Measurements from ENCODE around the gene DYSF.
A peak's percentile ranks its signal among the peaks of the same experiment; 100 is the strongest.

The DYSF gene

DNA sequence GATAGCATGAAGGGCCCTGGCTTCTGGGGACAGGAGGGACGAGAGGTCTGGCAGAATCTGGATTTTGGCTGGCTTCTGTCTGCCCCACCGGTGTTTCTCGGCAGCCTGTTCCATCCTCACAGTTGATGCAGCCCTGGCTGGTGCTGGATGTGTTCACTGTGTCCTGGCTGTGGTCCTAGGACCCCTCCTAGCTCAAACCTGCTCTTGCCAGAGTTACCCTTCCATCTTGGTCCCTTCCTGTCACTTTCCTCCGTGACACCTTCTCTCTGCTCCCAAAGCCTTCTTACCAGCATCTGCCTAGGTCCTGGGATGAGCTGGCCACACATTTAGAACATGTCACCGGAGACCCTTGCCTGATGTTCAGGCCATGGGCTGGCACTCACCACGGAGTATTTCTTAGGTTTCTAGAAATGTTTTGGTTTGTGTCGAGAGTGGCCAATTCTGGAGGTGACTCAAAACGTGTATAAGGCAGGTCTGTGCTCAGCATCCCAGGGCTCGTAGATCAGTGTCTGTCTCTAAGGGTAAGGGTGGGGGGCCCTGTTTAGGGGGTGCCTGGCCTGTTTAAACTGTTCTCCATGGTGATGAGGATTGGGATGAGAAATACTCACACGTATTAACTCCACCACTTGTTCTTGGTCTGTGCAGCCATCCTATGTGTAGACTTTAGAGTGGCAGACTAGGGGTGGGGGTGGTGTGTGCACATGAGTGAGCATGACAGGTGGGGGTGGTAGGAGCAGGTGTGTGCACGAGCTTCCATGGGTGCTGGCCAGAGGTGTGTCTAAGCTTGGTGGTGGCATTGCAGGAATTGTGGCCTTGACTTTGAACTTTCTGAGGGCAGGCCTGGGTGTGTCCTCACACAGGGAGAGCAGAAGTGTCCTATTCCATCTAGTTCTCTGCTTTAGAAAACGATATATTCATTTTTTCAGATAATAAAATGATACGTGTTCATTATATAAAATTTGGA is 162.7 kb downstream of the DYSF start:
- no peak for DNase-seq (ENCODE audit: low read depth)

DNA sequence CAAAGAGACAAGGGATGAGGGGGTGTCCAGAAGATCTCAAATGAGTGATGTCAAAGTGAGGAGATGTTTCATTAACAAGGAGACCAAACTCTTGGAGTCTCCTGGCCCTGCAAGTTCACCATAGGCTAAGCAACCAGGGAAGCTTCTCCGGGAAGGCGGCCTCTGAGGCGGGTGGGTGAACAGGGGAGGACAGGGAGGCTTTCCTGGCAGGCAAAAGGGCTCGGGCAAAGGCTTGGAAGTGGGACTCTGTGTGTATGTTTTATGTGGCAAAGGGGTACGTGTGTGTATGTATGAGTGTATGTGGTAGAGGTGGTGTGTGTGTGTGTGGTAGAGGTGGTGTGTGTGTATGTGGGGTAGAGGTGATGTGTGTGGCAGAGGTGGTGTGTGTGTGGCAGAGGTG is 163.9 kb downstream of the DYSF start:
- no peak for DNase-seq (ENCODE audit: low read depth)

DNA sequence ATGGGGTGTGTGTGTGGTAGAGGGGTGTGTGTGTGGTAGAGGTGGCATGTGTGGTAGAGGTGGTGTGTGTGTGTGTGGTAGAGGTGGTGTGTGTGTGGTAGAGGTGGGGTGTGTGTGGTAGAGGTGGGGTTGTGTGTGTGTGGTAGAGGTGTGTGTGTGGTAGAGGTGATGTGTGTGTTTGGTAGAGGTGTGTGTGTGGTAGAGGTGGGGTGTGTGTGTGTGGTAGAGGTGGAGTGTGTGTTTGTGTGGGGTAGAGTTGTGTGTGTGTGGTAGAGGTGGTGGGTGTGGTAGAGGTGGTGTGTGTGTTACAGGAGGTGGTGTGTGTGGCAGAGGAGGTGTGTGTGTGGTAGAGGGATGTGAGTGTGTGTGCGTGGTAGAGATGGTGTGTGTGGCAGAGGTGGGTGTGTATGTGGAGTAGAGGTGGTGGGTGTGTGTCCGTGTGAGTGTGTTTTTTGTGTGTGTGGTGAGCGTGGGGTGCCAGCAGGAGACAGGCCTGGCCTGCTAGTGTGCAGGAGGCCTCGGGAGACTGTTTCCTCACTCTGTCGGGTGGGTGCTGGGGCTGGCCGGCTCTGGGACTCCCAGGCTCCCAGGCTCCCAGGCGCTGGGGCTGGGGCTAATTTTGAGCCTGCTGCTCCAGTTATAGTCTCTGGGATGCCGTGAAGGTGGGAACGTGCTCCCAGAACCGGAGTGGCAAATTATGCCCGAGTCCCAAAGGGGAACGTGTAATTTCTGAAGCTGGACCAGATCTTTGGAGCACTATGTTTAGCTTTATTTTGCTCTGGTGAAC is 165.2 kb downstream of the DYSF start:
- peak; percentile 3 for DNase-seq (ENCODE audit: low read depth)

DNA sequence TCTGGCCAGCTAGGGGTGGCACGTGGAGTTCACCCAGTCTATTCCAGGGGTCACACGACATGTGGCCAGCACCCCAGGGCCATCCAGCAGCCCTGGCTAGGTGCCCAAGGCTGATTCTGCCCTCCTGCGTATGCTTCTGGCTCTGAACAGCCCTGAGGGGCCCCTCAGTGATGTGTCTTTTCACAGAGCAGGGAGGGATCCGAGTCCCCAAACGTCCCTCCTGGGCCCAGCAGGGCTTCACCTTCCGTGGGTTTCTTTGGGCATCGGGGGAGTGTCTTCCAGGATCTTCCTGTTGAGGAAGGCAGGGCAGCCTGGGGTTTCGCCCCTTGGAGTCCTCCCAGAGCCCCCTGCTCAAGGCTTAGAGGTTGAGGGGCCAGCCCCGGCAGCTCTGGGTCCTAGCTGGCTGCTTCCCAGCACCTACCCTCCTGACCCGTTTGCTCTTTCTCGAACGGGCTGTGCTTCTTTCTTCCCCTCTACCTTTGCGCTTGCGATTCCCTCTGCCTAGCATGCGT is 165.9 kb downstream of the DYSF start:
- no peak for DNase-seq (ENCODE audit: low read depth)

DNA sequence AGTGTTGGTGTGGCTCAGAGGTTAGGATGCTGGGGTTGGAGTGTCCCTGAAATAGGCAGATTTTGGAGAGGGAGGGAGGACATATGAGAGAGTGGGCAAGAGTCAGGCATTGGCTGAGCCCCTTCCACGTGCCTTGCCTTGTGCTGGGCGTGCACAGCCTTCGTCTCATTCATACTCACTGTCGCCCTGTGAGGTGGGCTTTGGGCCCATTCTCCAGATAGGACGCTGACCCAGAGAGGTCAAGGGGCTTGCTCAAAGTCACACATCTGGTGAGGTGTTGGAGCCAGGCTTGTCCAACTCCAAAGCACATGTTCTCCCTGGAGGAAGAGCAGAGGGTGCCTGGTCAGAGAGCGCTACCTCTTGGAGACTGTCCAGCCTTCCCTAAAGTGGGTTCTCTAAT is 166.8 kb downstream of the DYSF start:
- no peak for DNase-seq (ENCODE audit: low read depth)

DNA sequence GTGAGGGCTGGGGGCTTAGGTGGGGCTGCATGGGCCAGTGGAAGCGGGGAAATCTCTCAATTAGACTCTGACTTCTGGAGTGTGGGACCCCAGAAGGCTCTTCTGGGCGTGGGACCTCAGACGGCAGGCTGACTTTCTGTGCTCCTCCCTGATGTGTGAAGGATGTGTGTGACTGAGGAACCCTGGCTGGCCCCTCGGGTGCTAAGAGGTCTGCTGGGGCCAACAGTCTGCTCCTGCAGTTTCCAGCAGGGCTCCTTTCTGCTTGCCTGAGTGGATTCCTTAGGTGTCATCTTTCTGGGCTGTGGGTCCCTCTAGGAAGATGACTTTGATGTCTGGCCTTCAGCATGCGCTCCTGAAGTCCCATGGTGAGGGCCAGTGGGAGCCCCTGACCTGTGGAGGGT is 167.5 kb downstream of the DYSF start:
- no peak for DNase-seq (ENCODE audit: low read depth)

DNA sequence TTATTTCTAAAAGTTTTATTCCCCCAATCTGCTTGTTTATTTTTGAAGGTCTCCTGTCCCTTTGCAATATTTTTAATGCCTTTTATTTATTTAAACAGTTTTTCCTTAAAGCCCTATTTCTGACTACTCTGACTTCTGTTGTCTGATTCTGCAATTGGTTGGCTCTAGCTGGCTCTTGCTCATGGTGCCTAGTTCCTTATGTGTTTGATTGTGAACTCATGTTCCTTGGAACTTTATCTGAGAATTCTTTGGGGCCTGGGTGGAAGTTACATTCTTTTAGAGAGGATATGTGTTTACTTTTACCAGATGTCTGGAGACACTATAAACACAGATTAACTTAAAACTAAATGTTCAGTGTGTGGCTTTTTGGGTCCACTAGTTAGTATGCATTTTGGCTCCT is 175.9 kb downstream of the DYSF start:
- DNase-seq (ENCODE audit: low read depth) = no peak

DNA sequence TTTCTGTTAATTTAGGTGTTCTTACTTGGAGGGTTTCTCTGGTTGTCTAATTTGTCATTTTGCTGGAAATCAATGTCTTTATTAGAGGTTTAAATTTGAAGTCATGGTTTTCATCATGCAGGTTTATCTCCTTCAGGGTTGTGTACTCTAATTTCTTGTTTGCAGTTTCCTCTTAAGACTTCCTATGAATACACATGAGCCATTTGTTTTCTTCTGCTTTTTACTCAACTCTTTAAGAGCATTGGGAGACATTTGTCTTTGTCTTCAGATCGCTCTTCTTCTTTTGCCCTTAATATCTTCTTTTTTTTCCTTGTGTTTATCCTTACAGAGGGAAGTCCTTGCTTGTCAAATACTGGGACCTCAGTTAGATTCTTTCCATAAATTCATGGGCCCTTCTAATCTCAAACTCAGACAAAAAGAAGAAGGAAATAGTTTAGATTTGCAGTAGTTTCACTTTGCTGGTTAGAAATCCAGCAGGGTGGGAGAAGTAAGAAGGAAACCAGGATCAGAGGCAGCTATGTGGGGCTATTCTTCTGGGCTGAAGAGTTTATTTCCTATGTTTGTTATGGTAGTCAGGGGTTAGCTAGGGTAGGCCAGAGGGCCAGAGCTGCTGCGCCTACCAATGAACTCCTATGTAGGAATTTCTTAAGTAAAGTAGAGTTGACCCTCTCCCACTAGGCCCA is 176.6 kb downstream of the DYSF start:
- DNase-seq (ENCODE audit: low read depth) = no peak

DNA sequence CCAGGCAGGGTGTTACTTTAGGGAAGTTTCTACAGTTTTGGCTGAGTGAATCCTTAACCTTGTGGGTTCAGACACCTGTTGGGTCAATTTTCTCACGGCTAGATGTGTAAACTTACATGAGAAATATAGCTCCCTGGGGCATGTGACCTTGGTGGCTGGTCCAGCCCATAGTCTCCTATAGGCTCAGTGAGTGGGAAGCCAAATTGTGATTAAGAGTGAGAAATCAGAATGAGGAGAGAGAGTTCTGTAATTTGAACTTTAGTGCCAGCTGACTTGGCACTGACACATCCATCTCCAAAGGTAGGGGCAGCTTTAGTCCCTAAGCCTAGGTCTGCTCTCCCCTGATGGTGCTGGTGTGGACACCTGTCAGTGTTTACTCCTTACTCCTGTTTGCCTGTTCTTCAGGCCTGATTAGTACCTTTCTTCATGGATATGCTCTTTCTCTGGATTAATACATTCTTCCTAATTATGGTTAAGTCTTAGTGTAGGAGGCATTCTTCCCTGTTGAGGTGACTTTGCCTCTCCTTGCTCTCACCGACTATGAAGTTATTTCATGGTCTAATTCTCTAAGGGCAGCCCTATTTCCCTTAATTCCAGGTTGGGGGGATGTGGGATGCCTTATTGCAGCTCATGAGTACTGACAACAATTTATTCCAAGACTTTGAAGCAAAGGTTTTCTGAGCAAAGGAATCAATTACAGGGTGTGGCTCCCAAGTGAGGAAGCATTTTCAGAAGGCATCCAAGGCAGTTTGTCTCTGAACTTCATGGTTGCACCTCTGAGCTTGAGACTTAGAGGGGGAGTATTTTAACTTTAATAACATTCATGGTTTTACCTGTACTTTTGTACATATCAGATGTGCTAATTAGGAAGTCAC is 177.3 kb downstream of the DYSF start:
- DNase-seq (ENCODE audit: low read depth) = no peak

DNA sequence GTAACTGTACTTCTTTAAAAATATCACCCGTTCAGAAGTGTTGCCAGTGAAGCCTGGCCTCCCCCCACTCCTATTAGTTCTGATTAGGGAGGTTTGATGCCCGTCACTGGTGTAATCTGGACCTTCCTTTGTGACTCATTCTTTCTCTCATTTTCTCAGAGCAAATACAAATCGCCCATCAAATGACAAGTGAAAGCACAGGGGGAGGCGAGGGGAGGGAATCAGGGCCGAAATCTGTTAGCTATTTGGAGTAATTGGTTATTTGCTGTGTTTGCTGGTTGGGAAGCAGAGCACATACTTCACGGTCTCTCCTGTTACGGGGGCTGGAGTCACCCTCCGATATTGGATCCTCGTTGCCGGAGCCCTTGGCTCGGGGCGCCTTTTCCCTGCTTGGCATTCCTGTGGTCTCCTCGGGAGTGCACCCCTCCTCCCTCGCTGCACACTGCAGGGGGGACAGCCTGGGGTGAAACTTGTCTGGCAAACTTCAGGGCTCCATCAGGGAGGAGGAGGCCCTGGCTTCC is 178.1 kb downstream of the DYSF start:
- DNase-seq (ENCODE audit: low read depth) = no peak

DNA sequence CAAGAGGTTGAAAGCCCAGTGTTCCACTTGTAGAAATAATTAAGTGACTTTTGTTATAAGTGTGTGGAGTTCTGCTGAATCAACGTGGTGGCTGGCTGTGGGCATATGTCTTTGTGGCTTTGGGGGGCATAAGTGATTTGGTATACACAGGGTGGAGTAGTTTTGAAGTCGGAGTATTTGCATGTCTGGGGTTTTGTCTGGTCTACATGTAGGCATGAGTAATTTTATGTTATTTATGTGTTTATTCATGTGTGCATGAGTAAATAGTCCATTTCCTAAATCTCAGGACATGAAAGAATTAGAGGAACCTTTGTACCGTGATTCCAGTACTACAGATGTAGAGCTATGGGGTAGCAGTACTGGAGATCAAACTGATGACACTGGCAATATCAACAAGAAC is 179.7 kb downstream of the DYSF start:
- DNase-seq (ENCODE audit: low read depth) = no peak

DNA sequence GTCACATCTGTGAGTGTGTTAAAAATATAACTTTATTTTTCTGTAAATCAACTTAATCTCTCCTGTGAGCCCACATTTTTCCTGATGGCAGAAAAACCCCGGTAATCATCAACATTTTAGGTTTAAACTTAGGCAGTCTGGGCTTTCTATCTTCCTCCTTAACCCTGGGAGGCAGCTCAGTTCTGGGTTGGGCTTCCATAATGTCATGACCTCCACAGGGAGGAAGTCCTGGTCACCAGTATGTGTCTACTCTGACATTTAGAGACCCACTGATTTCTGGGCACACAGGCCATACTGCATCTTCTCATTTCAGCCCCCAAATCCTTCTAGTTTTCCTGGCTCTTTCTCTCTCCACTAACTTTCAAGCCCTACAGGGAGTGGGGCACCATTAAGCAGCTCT is 181.2 kb downstream of the DYSF start:
- no peak for DNase-seq (ENCODE audit: low read depth)

DNA sequence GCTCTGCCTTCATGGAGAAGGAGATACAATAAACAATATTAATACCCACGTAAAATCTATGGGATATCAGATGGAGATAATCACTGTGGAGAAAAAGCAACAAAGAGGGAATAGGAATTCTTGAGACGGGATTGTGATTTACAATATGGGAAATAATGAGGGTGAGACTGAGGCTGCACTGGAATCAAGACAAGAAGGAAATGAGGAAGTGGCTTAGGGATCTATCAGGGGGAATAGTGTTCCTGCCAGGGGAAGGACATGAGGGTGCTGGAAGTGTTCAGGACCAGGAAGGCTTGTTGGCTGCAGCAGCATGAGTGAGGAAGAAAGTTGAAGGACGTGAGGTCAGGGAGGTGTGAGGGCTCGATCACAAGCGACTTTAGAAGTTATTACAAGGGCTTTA is 182.4 kb downstream of the DYSF start:
- DNase-seq (ENCODE audit: low read depth) = no peak

DNA sequence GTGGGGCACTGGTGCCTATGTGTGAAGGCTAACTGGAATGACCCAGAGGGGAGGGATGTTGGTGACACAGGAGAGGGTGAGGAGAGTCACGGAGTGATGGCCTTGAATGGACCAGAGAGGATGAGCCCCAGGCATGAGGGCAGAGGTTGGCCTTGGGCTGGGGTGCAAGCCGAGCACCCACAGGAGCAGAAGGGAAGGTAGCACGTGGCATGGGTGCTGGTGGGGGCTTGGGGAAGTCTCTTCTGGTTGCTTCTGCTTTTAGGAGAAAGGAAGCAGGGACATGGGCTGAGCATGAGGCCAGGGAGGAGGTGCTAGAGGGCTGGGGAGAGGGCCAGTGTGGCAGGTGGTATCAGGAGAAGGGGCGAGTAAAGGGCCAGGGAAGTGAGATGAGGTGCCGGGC is 183.8 kb downstream of the DYSF start:
- DNase-seq (ENCODE audit: low read depth) = no peak

DNA sequence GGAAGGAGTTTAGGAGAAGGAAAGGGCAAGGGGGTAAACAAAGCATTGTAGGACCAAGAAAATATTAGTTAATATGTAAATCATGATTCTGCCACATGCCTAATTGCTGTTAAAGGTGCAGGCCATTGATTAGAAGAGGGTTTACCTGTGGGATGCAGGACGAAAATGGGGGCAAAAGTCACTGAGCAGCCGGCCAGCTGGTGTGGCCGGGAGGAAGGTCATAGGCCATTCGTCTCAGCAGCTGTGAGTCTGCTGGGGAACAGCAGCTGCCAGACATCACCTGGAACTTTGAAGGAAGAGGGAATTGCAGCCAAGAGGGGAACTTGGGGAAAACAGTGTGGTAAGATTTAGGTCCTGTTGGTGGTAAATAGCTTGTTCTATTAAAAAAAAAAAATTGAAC is 184.4 kb downstream of the DYSF start:
- DNase-seq (ENCODE audit: low read depth) = no peak

DNA sequence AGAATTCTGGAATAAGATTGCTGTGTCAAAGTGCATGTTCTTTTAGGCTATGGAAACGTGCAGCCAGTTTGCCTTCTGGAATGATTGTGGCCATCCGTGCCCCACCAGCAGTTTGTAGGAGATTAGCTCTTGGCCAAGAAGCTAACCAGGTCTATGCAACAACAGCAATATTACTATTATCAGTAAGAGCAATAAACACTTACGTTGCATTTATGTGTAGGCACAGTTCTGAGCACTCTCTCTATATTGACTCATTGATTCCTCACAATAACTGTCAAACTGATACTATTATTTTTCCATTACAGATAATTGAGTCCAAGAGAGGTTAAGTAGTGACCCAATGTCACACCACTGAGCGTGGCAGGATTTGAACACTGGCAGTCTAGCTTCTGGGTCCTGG is 186.4 kb downstream of the DYSF start:
- no peak for DNase-seq (ENCODE audit: low read depth)

DNA sequence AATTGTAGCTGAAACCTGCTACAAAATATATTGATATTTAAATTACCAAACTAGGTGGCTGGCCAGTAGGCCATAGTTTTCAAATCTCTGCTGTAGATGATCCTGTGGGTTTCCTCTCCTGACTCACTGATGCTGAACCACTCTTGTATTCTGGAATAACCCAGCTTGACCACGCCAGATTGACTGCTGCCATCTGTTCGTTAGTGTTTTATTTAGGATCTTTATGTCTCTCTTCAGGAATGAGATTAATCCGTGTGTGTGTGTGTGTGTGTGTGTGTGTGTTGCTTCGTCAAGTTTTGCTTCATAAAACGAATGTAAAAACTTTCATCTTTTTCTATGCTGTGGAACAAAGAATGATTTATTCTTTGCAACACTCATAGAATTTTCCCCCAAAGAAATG is 187.1 kb downstream of the DYSF start:
- DNase-seq (ENCODE audit: low read depth) = no peak

DNA sequence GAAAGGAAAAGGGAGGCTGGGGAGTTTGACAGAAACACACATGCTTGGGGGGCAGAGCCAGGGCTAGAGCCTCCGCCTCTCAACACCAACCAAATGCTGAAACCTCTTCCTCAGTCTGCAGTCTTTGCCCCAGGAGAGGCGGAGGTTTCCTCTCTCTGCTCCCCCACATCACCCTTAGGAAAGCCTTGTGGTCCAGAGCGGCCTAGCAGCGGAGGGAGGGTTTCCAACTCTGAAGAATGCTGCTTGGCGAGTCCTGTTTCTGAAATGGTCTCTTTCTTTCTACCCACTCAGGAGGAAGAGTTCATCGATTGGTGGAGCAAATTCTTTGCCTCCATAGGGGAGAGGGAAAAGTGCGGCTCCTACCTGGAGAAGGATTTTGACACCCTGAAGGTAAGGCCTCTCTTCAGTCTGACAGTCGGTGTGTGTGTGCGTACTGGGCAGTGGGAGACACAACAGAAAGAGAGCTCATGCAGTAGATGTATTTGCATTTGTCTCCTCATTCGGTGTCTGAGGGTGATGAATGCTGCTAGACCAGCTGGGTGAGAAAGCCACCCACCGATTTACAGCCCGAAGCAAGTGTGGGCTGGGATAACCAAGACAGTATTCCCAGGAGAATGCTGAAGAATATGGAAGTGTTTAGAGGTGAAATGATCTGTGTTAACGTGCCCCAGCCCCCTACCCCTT is 190.5 kb downstream of the DYSF start:
- no peak for DNase-seq (ENCODE audit: low read depth)

DNA sequence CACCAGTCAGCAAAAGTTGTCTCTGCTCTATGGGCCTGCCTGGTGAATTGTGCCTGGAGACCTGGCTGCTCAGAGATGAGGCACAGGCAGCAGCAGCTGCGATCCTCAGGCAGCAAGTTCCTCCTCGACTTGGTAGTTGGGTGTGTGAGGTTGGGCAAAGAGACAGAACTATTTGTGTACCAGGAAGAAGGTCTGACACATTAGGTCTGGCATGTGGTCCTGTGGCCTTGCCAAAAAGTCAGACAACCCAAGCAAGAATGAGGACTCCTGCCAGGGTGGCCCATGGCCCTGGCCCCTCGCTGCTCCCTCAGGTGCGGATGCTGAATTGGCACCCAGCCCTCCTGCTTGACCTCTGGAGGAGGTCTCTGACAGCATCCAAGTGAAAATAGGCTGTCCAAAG is 192.7 kb downstream of the DYSF start:
- DNase-seq (ENCODE audit: low read depth) = no peak

DNA sequence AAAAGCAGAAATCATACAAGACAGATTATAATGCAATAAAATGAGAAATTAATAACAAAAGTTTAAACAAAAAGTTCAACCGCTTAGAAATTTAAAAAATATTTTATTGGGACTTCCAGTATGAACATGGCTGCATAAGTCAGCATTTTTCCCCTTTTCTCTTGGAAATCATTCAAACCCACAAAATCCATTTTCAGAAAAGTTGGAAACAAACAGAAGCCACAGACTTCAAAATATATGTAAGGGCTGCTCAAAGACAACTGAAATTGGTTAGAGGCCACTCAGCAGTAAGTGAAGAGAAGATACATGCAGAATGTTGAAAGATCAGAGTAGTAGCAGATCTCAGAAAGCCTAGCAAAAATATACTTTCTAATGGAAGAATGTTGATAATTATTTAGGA is 194.0 kb downstream of the DYSF start:
- no peak for DNase-seq (ENCODE audit: low read depth)

DNA sequence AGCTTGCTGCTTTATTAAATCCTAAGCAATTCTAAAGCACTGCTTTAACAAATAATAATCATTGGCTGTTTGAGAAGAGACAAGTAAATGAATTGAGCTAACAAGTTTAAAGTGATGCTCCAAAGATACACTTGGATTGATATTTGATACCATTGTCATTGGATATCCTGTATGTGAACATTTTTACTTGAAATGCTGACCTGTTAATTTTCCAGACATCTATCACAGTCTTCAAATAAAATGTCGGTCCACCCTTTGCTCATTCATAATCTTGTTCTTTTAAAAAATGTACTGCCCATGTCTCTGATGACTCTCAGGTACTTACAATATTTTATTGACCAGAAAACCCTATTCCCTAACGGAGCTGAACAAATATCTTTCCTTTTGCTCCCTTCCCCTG is 202.1 kb downstream of the DYSF start:
- no peak for DNase-seq (ENCODE audit: low read depth)
